ENCODE measurements around the gene SEMA5A. TPM values are rescaled to one million over a fixed set of nuclear protein-coding genes. Genes with fewer than 3 reads are reported as not detected.

Gene SEMA5A
- total RNA-seq, 2 donors from 2014 or later: not detected

- no peak overlapping the region for H3K4me3 Mint-ChIP-seq
- DNase-seq (ENCODE audit: low spot score) (no peak), ATAC-seq (no peak)
- no peaks in the 10 kb centered on the region for H3K27me3 Mint-ChIP-seq
- peaks cover 12% of the 10 kb centered on the region for H3K9me3 Mint-ChIP-seq
- peaks cover 5% of the 10 kb centered on the region for H3K36me3 Mint-ChIP-seq
- H3K4me1 Mint-ChIP-seq (ENCODE audit: low read depth in 2 of 2): no peaks in the 10 kb centered on the region
- H3K27ac Mint-ChIP-seq: no peak overlapping the region
These were observed 333.3 kb downstream of the SEMA5A start for GRCh38 chr5:9212605-9213004.

GRCh38 chr5:9209846-9210492 is 335.9 kb downstream of the SEMA5A start:
- H3K4me3 Mint-ChIP-seq: no peak overlapping the region
- H3K27ac Mint-ChIP-seq: no peak overlapping the region
- H3K4me1 Mint-ChIP-seq (ENCODE audit: low read depth in 2 of 2): no peaks in the 10 kb centered on the region
- H3K9me3 Mint-ChIP-seq: peaks cover 1% of the 10 kb centered on the region
- no peaks in the 10 kb centered on the region for H3K27me3 Mint-ChIP-seq
- H3K36me3 Mint-ChIP-seq: no peaks in the 10 kb centered on the region
- no peak for DNase-seq (ENCODE audit: low spot score)
- no peak for ATAC-seq

DNA sequence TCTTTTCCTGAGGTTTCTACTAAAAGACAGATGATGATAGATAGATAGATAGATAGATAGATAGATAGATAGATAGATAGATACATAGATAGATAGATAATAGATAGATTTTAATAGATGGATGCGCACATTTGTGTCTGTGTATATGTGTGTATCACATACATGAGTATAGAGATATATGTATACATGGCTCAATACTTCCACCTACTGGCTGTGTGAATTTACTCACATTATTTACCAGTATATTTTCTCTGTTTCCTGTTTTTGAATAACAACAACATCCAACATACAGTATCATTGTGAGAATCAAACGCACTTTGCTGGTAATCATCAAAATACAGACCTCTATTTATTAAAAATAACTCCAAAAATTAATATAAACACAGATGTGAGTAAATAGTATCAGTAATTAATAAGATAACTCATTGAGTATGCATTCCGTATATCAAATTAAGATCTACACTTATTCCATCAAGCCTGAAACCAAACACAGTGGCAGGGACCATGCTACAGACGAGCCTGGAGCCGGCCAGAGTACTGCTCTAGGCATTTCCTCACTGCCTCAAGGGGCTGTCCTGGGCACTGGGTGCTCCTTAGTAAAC is 338.0 kb downstream of the SEMA5A start:
- Mint-ChIP-seq H3K27me3 (no peaks in the 10 kb centered on the region), H3K4me3 (no peak overlapping the region), H3K27ac (no peak overlapping the region), H3K36me3 (no peaks in the 10 kb centered on the region), H3K9me3 (no peaks in the 10 kb centered on the region), H3K4me1 (ENCODE audit: low read depth in 2 of 2) (no peaks in the 10 kb centered on the region)
- DNase-seq (ENCODE audit: low spot score) (no peak), ATAC-seq (no peak)

GRCh38 chr5:9202636-9203035 is 343.2 kb downstream of the SEMA5A start:
- no peak for DNase-seq (ENCODE audit: low spot score)
- H3K9me3 Mint-ChIP-seq: no peaks in the 10 kb centered on the region
- H3K4me1 Mint-ChIP-seq (ENCODE audit: low read depth in 2 of 2): no peaks in the 10 kb centered on the region
- H3K36me3 Mint-ChIP-seq: no peaks in the 10 kb centered on the region
- H3K27ac Mint-ChIP-seq: no peak overlapping the region
- no peak for ATAC-seq
- H3K4me3 Mint-ChIP-seq: no peak overlapping the region
- H3K27me3 Mint-ChIP-seq: no peaks in the 10 kb centered on the region

DNA sequence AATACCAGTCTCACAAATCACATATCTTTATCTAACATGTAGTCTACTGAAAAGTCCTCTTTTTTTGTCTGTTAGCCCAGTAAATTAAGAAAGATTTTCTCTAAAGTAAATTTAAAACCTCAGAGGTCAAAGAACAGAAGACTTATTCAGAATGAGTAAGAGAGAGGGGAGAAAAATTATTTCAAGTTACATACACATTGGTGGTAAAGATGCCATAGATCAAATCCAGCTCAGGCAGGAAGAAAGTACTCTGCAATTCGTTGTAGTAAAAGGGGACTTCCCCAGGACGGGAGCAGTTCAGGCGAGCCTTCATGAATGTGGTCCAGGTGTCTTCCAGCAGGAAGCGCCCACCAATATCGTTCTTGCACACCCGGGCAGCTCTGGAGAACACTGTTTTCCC is 344.1 kb downstream of the SEMA5A start:
- Mint-ChIP-seq H3K36me3 (no peaks in the 10 kb centered on the region), H3K27me3 (no peaks in the 10 kb centered on the region), H3K4me3 (no peak overlapping the region), H3K9me3 (no peaks in the 10 kb centered on the region), H3K27ac (no peak overlapping the region), H3K4me1 (ENCODE audit: low read depth in 2 of 2) (no peaks in the 10 kb centered on the region)
- no peak for DNase-seq (ENCODE audit: low spot score)
- ATAC-seq: no peak

DNA sequence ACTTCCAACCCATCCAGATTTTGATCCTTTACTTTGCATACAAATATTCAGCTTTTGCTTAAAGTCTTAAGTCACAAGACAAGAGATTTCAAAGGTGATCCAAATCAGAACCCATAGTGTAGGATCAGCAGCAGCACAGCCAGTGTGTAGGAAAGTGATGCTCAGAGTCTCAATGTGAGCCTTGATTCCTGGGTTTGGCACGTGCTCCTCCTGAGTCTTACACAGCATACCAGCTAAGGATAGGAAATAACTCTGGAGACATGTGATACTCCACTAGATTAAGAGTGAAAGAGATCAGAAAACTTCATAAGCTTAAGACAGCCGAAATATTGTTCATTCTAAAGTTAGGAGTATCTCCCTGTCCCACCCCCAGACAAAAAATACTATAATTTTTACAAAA is 344.9 kb downstream of the SEMA5A start:
- Mint-ChIP-seq H3K27ac (no peak overlapping the region), H3K4me3 (no peak overlapping the region), H3K27me3 (no peaks in the 10 kb centered on the region), H3K9me3 (peaks cover 3% of the 10 kb centered on the region), H3K4me1 (ENCODE audit: low read depth in 2 of 2) (no peaks in the 10 kb centered on the region), H3K36me3 (no peaks in the 10 kb centered on the region)
- ATAC-seq: no peak
- DNase-seq (ENCODE audit: low spot score): no peak

DNA sequence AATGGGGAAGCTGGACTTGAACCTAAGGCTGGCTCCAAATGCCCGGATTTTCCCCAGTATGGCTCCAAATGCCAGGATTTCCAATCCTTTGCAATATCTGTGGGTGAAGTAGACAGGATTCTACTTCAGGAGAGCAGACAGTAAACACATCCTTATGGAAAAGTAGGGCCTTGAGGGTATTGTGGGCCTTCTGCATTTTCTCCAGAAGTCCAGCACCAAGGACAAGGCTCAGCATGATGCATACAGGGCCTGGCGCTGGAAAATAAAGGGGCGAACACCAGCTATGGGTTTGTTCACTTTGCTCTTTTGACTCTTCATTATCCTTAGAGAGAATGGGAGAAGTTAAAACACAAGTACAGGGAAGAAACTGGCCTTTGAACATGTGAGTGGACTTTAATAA is 347.5 kb downstream of the SEMA5A start:
- DNase-seq (ENCODE audit: low spot score) (no peak), ATAC-seq (no peak)
- H3K27me3 Mint-ChIP-seq: no peaks in the 10 kb centered on the region
- H3K9me3 Mint-ChIP-seq: peaks cover 3% of the 10 kb centered on the region
- H3K27ac Mint-ChIP-seq: no peak overlapping the region
- H3K4me3 Mint-ChIP-seq: no peak overlapping the region
- H3K36me3 Mint-ChIP-seq: no peaks in the 10 kb centered on the region
- H3K4me1 Mint-ChIP-seq (ENCODE audit: low read depth in 2 of 2): no peaks in the 10 kb centered on the region

- DNase-seq (ENCODE audit: low spot score): no peak
- Mint-ChIP-seq H3K9me3 (peaks cover 3% of the 10 kb centered on the region), H3K27ac (no peak overlapping the region), H3K27me3 (no peaks in the 10 kb centered on the region), H3K36me3 (no peaks in the 10 kb centered on the region), H3K4me1 (ENCODE audit: low read depth in 2 of 2) (no peaks in the 10 kb centered on the region), H3K4me3 (no peak overlapping the region)
- ATAC-seq: no peak
These were observed 348.0 kb downstream of the SEMA5A start for GRCh38 chr5:9197881-9198260.

DNA sequence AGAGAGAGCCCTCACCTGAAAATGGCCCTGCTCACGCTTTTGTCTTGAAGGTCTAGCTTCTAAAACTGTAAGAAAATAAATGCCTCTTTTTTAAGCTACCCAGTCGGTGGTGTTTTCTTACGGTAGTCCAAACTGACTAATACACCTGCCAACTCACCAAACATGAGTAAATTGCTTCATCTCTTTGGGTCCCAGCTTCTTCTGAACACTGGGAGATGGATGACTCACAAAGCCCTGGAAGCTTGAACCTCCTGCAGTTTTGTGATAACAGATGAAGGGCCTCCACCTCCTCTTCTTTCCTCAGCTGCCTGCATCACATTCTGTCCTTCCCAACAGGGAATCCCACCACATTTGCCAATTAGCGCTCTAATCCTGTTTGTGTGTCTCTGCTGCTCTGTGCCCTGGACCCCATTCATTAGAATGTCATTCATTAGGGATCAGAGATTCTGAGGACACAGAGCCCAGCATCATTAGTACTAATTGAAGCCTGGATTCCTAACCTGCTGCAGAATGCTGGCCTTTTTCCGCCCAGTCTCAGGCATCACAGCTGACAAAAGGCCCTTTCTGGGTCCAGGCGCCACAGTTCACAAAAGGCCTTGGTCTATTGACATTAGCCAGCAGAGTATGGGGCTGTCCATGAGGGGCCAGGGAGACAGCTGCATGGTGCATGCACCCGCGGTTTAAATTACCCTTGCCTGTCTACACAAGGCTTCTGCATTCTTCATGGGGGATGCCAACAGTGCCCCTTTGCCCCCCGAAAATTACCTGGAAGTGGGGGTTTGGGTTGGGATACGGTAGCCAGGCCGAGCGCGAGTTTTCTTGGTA is 349.3 kb downstream of the SEMA5A start:
- H3K36me3 Mint-ChIP-seq: no peaks in the 10 kb centered on the region
- H3K9me3 Mint-ChIP-seq: peaks cover 3% of the 10 kb centered on the region
- no peak overlapping the region for H3K27ac Mint-ChIP-seq
- no peak for DNase-seq (ENCODE audit: low spot score)
- no peak for ATAC-seq
- H3K4me3 Mint-ChIP-seq: no peak overlapping the region
- no peaks in the 10 kb centered on the region for H3K27me3 Mint-ChIP-seq
- no peaks in the 10 kb centered on the region for H3K4me1 Mint-ChIP-seq (ENCODE audit: low read depth in 2 of 2)

DNA sequence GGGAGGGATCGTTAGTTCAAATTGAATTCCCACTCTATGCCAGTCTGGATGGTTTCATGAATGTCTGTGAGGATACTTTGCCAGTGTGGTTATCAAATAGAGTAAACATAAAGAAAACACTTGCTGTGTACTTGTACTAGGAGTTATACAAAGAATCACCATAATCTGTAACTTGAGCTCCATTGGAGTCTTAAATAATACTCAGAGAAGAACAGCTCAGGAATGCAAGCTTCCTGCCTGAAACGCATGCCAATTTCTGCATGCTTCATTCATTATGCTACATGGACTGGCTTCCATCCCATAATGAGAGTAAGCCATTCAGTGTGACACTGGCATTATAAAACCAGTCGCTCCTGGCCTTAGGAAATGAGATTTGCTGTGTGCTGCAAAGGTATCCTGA is 351.4 kb downstream of the SEMA5A start:
- H3K9me3 Mint-ChIP-seq: peaks cover 3% of the 10 kb centered on the region
- no peak overlapping the region for H3K27ac Mint-ChIP-seq
- DNase-seq (ENCODE audit: low spot score) (no peak), ATAC-seq (no peak)
- no peaks in the 10 kb centered on the region for H3K36me3 Mint-ChIP-seq
- H3K4me3 Mint-ChIP-seq: no peak overlapping the region
- no peaks in the 10 kb centered on the region for H3K27me3 Mint-ChIP-seq
- H3K4me1 Mint-ChIP-seq (ENCODE audit: low read depth in 2 of 2): no peaks in the 10 kb centered on the region

DNA sequence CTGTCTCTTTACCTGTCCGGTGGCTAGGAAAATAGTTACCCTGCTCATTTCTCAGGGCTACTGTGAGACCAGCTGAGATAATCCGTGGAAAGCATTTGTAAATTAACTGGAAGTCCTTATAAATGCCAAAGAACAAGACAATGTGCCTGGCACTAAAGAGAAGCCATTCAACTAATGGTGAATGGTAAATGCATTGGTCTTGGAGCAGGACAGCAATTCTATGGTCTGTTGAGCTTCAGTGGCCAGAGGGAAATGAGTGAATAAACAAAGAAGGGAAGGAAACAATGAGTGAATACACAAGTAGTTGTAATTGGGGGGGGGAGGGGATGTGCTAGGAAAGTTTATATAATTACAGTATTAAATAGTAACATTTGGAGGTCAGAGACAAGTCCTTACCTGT is 353.6 kb downstream of the SEMA5A start:
- Mint-ChIP-seq H3K27me3 (no peaks in the 10 kb centered on the region), H3K36me3 (no peaks in the 10 kb centered on the region), H3K9me3 (peaks cover 8% of the 10 kb centered on the region), H3K4me3 (no peak overlapping the region), H3K27ac (no peak overlapping the region), H3K4me1 (ENCODE audit: low read depth in 2 of 2) (no peaks in the 10 kb centered on the region)
- ATAC-seq (no peak), DNase-seq (ENCODE audit: low spot score) (no peak)

DNA sequence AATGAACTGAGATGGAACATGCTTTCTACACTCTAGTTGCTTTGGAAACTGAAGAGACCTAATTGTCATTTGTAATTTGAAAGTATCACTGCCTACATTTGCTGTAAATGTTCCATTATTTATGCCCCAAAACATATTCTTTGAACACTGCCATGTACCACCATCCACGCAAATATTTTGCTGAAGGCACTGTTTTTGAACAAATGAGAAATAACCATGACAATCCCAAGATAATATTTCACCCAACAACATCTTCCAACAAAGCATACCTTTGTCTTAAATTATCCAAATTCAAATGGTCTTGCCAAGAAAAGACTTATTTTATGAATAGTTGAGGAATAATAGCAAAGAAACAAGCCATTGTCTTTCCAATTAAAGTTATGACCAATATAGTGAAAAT is 356.2 kb downstream of the SEMA5A start:
- Mint-ChIP-seq H3K27me3 (no peaks in the 10 kb centered on the region), H3K4me3 (no peak overlapping the region)
- no peak for DNase-seq (ENCODE audit: low spot score)

DNA sequence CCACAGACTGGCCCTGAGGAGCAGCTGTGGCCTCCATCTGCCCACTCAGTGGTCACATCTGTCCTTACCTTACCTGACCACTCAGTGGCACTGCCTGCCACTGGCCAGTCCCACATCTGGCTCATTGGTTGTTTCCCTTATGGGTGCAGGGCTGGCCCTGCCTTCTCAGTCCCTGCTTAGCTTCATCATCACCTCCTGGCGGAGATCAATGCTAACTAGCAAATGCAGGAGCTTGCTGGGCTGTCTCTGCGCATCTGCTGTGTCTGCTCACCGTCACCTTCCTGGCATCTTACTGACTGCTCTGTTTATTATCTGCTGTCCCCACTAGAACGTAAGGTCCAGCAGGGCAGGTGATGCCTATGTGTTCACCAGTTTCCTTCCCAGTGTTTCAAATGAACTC is 356.9 kb downstream of the SEMA5A start:
- no peaks in the 10 kb centered on the region for H3K27me3 Mint-ChIP-seq
- peaks cover 5% of the 10 kb centered on the region for H3K9me3 Mint-ChIP-seq
- ATAC-seq (no peak), DNase-seq (ENCODE audit: low spot score) (no peak)
- H3K36me3 Mint-ChIP-seq: no peaks in the 10 kb centered on the region
- H3K4me3 Mint-ChIP-seq: no peak overlapping the region
- no peak overlapping the region for H3K27ac Mint-ChIP-seq
- no peaks in the 10 kb centered on the region for H3K4me1 Mint-ChIP-seq (ENCODE audit: low read depth in 2 of 2)

More for the DNA sequence above, 356.2 kb downstream of the SEMA5A start:
- Mint-ChIP-seq H3K9me3 (peaks cover 5% of the 10 kb centered on the region), H3K36me3 (no peaks in the 10 kb centered on the region), H3K27ac (no peak overlapping the region), H3K4me1 (ENCODE audit: low read depth in 2 of 2) (no peaks in the 10 kb centered on the region)
- no peak for ATAC-seq

DNA sequence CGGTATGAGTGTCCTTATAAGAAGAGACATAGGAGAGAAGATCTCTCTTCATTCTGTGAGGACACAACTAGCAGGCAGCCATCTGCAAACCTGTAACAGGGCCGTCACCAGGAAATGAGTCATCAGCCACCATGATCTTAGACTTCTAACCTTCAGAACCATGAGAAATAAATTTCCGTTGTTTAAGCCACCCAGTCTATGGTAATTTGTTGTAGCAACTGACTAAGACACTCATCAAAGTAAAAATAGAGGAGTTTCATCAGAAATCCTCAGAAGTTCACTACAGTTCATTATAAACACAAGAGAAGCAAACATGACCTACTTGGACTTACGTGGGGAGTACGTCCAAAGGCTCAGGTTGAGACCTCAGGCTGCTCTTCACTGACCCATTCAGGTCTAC is 357.7 kb downstream of the SEMA5A start:
- DNase-seq (ENCODE audit: low spot score) (no peak), ATAC-seq (no peak)
- Mint-ChIP-seq H3K27ac (no peak overlapping the region), H3K4me3 (no peak overlapping the region), H3K36me3 (no peaks in the 10 kb centered on the region), H3K9me3 (peaks cover 8% of the 10 kb centered on the region), H3K27me3 (no peaks in the 10 kb centered on the region), H3K4me1 (ENCODE audit: low read depth in 2 of 2) (no peaks in the 10 kb centered on the region)

Data from natural killer cell treated with Interleukin-12 subunit alpha and Interleukin-12 subunit beta and Interleukin-15 and Interleukin-18, amount 100 ng/mL, for 72 hours (primary cell).